H54 (cell line): ENCODE results near the gene RNU1-2.
"Not testable (repeated sequence)": the region's sequence is repeated elsewhere in the genome, so short reads cannot be mapped to it uniquely, and the experiment has no call there.

Source experiments
- DNase-seq: peaks from one replicate; pipeline ENCODE4 v3.0.0; 2011; ENCODE audit warnings: low spot score, mixed read lengths; ENCODE audit not compliant: insufficient read length
- FAIRE-seq: peaks from 3 replicates; lab custom pipeline; 2011; peaks lifted over from hg19 to GRCh38; lab: Jason Lieb, UNC
- POLR2A ChIP-seq: IDR thresholded peaks from 2 replicates; pipeline ENCODE4 v1.6.1; 2011; ENCODE audit warnings: low read depth, mild to moderate bottlenecking, low read length

RNU1-2 gene

GRCh38 chr1:16924919-16925477 is 29.2 kb downstream of the RNU1-2 start:
- no peak for FAIRE-seq
- no peak for TF ChIP-seq POLR2A
- DNase-seq: no peak

GRCh38 chr1:16925635-16926490 is 30.1 kb downstream of the RNU1-2 start:
- no peak for TF ChIP-seq POLR2A
- DNase-seq (no peak), FAIRE-seq (no peak)

GRCh38 chr1:16926491-16927073 is 30.8 kb downstream of the RNU1-2 start:
- DNase-seq: no peak
- TF ChIP-seq POLR2A: no peak

GRCh38 chr1:16927256-16927655 is 31.5 kb downstream of the RNU1-2 start:
- no peak for FAIRE-seq
- TF ChIP-seq POLR2A: no peak
- DNase-seq: no peak

More at GRCh38 chr1:16926491-16927073, 30.8 kb downstream of the RNU1-2 start:
- no peak for FAIRE-seq

- no peak for TF ChIP-seq POLR2A
- FAIRE-seq (no peak), DNase-seq (no peak)
These were observed 32.1 kb downstream of the RNU1-2 start for GRCh38 chr1:16927711-16928485.

- FAIRE-seq, DNase-seq: not testable (repeated sequence)
These were observed 33.6 kb downstream of the RNU1-2 start for GRCh38 chr1:16929146-16930041.

GRCh38 chr1:16931206-16931934 is 35.6 kb downstream of the RNU1-2 start:
- not testable (repeated sequence) for DNase-seq, FAIRE-seq

GRCh38 chr1:16933945-16934344 is 38.2 kb downstream of the RNU1-2 start:
- FAIRE-seq: not testable (repeated sequence)

GRCh38 chr1:16936580-16936979 is 40.8 kb downstream of the RNU1-2 start:
- not testable (repeated sequence) for DNase-seq, FAIRE-seq

More at GRCh38 chr1:16933945-16934344, 38.2 kb downstream of the RNU1-2 start:
- not testable (repeated sequence) for DNase-seq

- TF ChIP-seq POLR2A: no peak
- DNase-seq (no peak), FAIRE-seq (no peak)
These were observed 42.9 kb downstream of the RNU1-2 start for GRCh38 chr1:16938351-16939321.

GRCh38 chr1:16939386-16940180 is 43.8 kb downstream of the RNU1-2 start:
- FAIRE-seq, DNase-seq: not testable (repeated sequence)
